Astrocyte (in vitro differentiated cells and primary cell): Measurements from ENCODE around the gene TMEM59. TPM values are rescaled to one million over a fixed set of nuclear protein-coding genes. Genes with fewer than 3 reads are reported as not detected.
"Not testable (repeated sequence)": the region's sequence is repeated elsewhere in the genome, so short reads cannot be mapped to it uniquely, and the experiment has no call there.

Source experiments
- DNase-seq: peaks from one replicate; pipeline ENCODE4 v3.0.0-alpha.2; 2010; ENCODE audit warnings: low read depth
- FAIRE-seq: peaks from 2 replicates; lab custom pipeline; 2011; peaks lifted over from hg19 to GRCh38; lab: Jason Lieb, UNC
- H2AFZ ChIP-seq: 2 replicates; pipeline ENCODE4 v1.6.0; 2012; ENCODE audit warnings: low read depth, low read length, inconsistent platforms
- H3K27ac ChIP-seq: 2 replicates; pipeline ENCODE4 v1.5.1; 2011; ENCODE audit warnings: low read depth, low read length, inconsistent platforms
- H3K27me3 ChIP-seq: 2 replicates; pipeline ENCODE4 v1.6.0; 2011; ENCODE audit warnings: low read length, inconsistent platforms; ENCODE audit not compliant: insufficient read depth
- H3K36me3 ChIP-seq: 2 replicates; pipeline ENCODE4 v1.5.1; 2011; ENCODE audit warnings: low read length, inconsistent platforms; ENCODE audit not compliant: insufficient read depth
- H3K4me1 ChIP-seq: 2 replicates; pipeline ENCODE4 v1.5.1; 2011; ENCODE audit warnings: low read length, inconsistent platforms; ENCODE audit not compliant: insufficient read depth
- H3K4me2 ChIP-seq: 2 replicates; pipeline ENCODE4 v1.6.0; 2012; ENCODE audit warnings: low read length, inconsistent platforms
- H3K4me3 ChIP-seq: 2 replicates; pipeline ENCODE4 v1.5.1; 2011; ENCODE audit warnings: low read depth, mild to moderate bottlenecking, low read length, inconsistent platforms; ENCODE audit not compliant: insufficient read depth
- H3K79me2 ChIP-seq: 2 replicates; pipeline ENCODE4 v1.6.0; 2012; ENCODE audit warnings: mild to moderate bottlenecking, low read length, inconsistent platforms; ENCODE audit not compliant: insufficient read depth
- H3K9ac ChIP-seq: 2 replicates; pipeline ENCODE4 v1.6.0; 2012; ENCODE audit warnings: mild to moderate bottlenecking, low read length, inconsistent platforms
- H3K9me3 ChIP-seq: 2 replicates; pipeline ENCODE4 v1.5.1; 2012; ENCODE audit warnings: low read depth, mild to moderate bottlenecking, low read length, inconsistent platforms; ENCODE audit not compliant: insufficient read depth
- H4K20me1 ChIP-seq: 2 replicates; pipeline ENCODE4 v1.6.0; 2012; ENCODE audit warnings: low read length, inconsistent platforms; ENCODE audit not compliant: insufficient read depth
- H3K27ac Mint-ChIP-seq: one replicate; pipeline ENCODE4 v1.8.0; 2021; ENCODE audit warnings: mild to moderate bottlenecking, mixed read lengths; ENCODE audit not compliant: unreplicated experiment
- H3K27me3 Mint-ChIP-seq: one replicate; pipeline ENCODE4 v1.8.0; 2021; ENCODE audit warnings: low read depth, mixed read lengths; ENCODE audit not compliant: unreplicated experiment
- H3K36me3 Mint-ChIP-seq: one replicate; pipeline ENCODE4 v1.8.0; 2021; ENCODE audit warnings: low read depth, mixed read lengths; ENCODE audit not compliant: unreplicated experiment
- H3K4me1 Mint-ChIP-seq: one replicate; pipeline ENCODE4 v1.8.0; 2021; ENCODE audit warnings: low read depth, mixed read lengths; ENCODE audit not compliant: unreplicated experiment
- H3K4me3 Mint-ChIP-seq: one replicate; pipeline ENCODE4 v1.8.0; 2021; ENCODE audit warnings: mild to moderate bottlenecking, moderate library complexity, mixed read lengths; ENCODE audit not compliant: unreplicated experiment
- H3K9me3 Mint-ChIP-seq: one replicate; pipeline ENCODE4 v1.8.0; 2021; ENCODE audit warnings: mild to moderate bottlenecking, mixed read lengths; ENCODE audit not compliant: unreplicated experiment
- EZH2 ChIP-seq: IDR thresholded peaks from 2 replicates; pipeline ENCODE4 v1.6.1; 2012; ENCODE audit warnings: mild to moderate bottlenecking, low read length, inconsistent platforms; ENCODE audit not compliant: insufficient read depth
- total RNA-seq: library from RNA; stranded (reverse); gene quantifications from 2 replicates; pipeline ENCODE4 v1.2.1, GENCODE V29; 2021
- TF ChIP-seq, protein P1 (sequence below): IDR thresholded peaks from 2 replicates; pipeline ENCODE4 v1.5.1; 2011; ENCODE audit warnings: low read depth, mild to moderate bottlenecking, inconsistent platforms, low read length, moderate library complexity; ENCODE audit not compliant: insufficient read depth

Gene TMEM59
- total RNA-seq, 1 donor from 2014 or later: 315 TPM

DNA sequence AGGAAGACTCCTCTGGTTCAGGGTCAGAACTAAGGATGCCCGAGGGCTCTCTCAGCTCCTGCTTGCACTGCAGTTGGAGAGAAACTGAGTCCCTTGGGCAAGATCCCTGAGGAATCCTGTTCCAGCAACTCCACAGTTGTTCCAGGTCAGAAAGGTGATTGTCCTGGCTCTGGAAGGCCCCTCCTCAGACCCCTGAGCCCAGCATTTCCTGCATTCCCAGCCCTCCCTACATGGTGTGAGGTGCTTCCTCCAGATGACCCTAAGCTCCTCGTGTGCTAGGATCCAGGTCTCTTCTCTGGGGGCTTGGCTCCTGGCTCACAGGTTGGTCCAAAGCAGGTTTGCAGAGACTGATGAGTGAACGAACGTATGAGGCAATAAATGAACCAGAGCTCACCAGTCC lies 46.5 kb downstream of the TMEM59 start:
- no peak overlapping the region for H3K4me3 ChIP-seq
- no peak overlapping the region for H3K9ac ChIP-seq
- FAIRE-seq (no peak), DNase-seq (no peak)
- H3K27ac ChIP-seq: no peak overlapping the region
- H4K20me1 ChIP-seq: no peaks in the 10 kb centered on the region
- H3K27me3 ChIP-seq: peaks cover 18% of the 10 kb centered on the region
- TF ChIP-seq EZH2: no peak
- TF ChIP-seq, protein P1, sequence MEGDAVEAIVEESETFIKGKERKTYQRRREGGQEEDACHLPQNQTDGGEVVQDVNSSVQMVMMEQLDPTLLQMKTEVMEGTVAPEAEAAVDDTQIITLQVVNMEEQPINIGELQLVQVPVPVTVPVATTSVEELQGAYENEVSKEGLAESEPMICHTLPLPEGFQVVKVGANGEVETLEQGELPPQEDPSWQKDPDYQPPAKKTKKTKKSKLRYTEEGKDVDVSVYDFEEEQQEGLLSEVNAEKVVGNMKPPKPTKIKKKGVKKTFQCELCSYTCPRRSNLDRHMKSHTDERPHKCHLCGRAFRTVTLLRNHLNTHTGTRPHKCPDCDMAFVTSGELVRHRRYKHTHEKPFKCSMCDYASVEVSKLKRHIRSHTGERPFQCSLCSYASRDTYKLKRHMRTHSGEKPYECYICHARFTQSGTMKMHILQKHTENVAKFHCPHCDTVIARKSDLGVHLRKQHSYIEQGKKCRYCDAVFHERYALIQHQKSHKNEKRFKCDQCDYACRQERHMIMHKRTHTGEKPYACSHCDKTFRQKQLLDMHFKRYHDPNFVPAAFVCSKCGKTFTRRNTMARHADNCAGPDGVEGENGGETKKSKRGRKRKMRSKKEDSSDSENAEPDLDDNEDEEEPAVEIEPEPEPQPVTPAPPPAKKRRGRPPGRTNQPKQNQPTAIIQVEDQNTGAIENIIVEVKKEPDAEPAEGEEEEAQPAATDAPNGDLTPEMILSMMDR: no peak
- no peak overlapping the region for H3K4me2 ChIP-seq
- no peaks in the 10 kb centered on the region for H3K4me1 Mint-ChIP-seq
- H3K4me3 Mint-ChIP-seq: no peak overlapping the region
- no peaks in the 10 kb centered on the region for H3K79me2 ChIP-seq
- no peaks in the 10 kb centered on the region for H3K36me3 Mint-ChIP-seq
- H3K9me3 Mint-ChIP-seq: peaks cover 3% of the 10 kb centered on the region
- H3K36me3 ChIP-seq: no peaks in the 10 kb centered on the region
- peaks cover 58% of the 10 kb centered on the region for H3K27me3 Mint-ChIP-seq
- H3K4me1 ChIP-seq: no peaks in the 10 kb centered on the region
- H2AFZ ChIP-seq: no peak overlapping the region
- H3K27ac Mint-ChIP-seq: no peak overlapping the region
- no peaks in the 10 kb centered on the region for H3K9me3 ChIP-seq

GRCh38 chr1:54004481-54005049 lies 48.4 kb downstream of the TMEM59 start:
- no peak for FAIRE-seq
- no peak overlapping the region for H3K27ac Mint-ChIP-seq
- Histone ChIP-seq H3K9me3 (no peaks in the 10 kb centered on the region), H3K79me2 (no peaks in the 10 kb centered on the region), H2AFZ (no peak overlapping the region), H4K20me1 (no peaks in the 10 kb centered on the region), H3K4me3 (no peak overlapping the region), H3K4me1 (no peaks in the 10 kb centered on the region), H3K9ac (no peak overlapping the region), H3K27ac (no peak overlapping the region), H3K36me3 (no peaks in the 10 kb centered on the region), H3K4me2 (no peak overlapping the region), H3K27me3 (peaks cover 19% of the 10 kb centered on the region)
- peaks cover 3% of the 10 kb centered on the region for H3K9me3 Mint-ChIP-seq
- H3K27me3 Mint-ChIP-seq: peaks cover 40% of the 10 kb centered on the region
- TF ChIP-seq, protein P1: no peak
- TF ChIP-seq EZH2: no peak
- no peaks in the 10 kb centered on the region for H3K36me3 Mint-ChIP-seq
- H3K4me1 Mint-ChIP-seq: no peaks in the 10 kb centered on the region
- no peak for DNase-seq
- no peak overlapping the region for H3K4me3 Mint-ChIP-seq

DNA sequence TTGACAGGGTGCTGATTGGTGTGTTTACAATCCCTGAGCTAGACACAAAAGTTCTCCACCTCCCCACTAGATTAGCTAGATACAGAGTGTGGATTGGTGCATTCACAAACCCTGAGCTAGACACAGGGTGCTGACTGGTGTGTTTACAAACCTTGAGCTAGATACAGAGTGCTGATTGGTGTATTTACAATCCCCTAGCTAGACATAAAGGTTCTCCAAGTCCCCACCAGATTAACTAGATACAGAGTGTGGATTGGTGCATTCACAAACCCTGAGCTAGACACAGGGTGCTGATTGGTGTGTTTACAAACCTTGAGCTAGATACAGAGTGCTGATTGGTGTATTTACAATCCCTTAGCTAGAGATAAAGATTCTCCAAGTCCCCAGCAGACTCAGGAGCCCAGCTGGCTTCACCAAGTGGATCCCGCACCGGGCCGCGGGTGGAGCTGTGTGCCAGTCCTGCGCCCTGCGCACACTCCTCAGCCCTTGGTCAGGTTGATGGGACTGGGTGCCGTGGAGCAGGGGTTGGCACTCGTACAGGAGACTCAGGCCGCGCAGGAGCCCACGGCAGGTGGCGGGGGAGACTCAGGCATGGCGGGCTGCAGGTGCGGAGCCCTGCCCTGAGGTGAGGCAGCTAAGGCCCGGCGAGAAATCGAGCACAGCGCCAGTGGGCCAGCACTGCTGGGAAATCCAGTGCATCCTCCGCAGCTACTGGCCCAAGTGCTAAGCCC lies 49.1 kb downstream of the TMEM59 start:
- H3K27me3 ChIP-seq: peaks cover 17% of the 10 kb centered on the region
- not testable (repeated sequence) for H3K4me3 Mint-ChIP-seq, H3K27ac Mint-ChIP-seq, H3K9me3 Mint-ChIP-seq, H3K9ac ChIP-seq, H3K4me1 ChIP-seq, H3K79me2 ChIP-seq, H4K20me1 ChIP-seq, H3K36me3 ChIP-seq, H3K27ac ChIP-seq, FAIRE-seq, H3K36me3 Mint-ChIP-seq, DNase-seq, H3K4me2 ChIP-seq, H3K9me3 ChIP-seq, H3K4me1 Mint-ChIP-seq, H2AFZ ChIP-seq, H3K4me3 ChIP-seq
- H3K27me3 Mint-ChIP-seq: peaks cover 37% of the 10 kb centered on the region
